Activated naive CD4-positive, alpha-beta T cell treated with anti-CD3 and anti-CD28 coated beads, Interleukin-2, amount 10 ng/mL, durations not matched to agents 7 days and 5 days (primary cell): ENCODE measurements around the gene LEO1.
A peak's percentile ranks its signal among the peaks of the same experiment; 100 is the strongest.

ENCODE experiments used
- CTCF ChIA-PET: fragments of 350-600 bp; sonication (Branson Sonifier 250); formaldehyde crosslinking; loops from one replicate; lab custom pipeline; 2021; ENCODE audit warnings: antibody characterized with exemption; lab: Charles Lee
- DNase-seq: peaks from one replicate; pipeline ENCODE4 v3.0.0-alpha.2; 2020
- H3K27ac Mint-ChIP-seq: one replicate; pipeline ENCODE4 v1.8.0; 2021; ENCODE audit warnings: mild to moderate bottlenecking, moderate library complexity, mixed read lengths
- H3K27me3 Mint-ChIP-seq: one replicate; pipeline ENCODE4 v1.8.0; 2021; ENCODE audit warnings: mild to moderate bottlenecking, mixed read lengths
- H3K36me3 Mint-ChIP-seq: one replicate; pipeline ENCODE4 v1.8.0; 2021; ENCODE audit warnings: mixed read lengths
- H3K4me1 Mint-ChIP-seq: one replicate; pipeline ENCODE4 v1.8.0; 2021; ENCODE audit warnings: mixed read lengths
- H3K4me3 Mint-ChIP-seq: one replicate; pipeline ENCODE4 v1.8.0; 2021; ENCODE audit warnings: mild to moderate bottlenecking, moderate library complexity, mixed read lengths
- H3K9me3 Mint-ChIP-seq: one replicate; pipeline ENCODE4 v1.8.0; 2021; ENCODE audit warnings: mixed read lengths

Gene LEO1

DNA sequence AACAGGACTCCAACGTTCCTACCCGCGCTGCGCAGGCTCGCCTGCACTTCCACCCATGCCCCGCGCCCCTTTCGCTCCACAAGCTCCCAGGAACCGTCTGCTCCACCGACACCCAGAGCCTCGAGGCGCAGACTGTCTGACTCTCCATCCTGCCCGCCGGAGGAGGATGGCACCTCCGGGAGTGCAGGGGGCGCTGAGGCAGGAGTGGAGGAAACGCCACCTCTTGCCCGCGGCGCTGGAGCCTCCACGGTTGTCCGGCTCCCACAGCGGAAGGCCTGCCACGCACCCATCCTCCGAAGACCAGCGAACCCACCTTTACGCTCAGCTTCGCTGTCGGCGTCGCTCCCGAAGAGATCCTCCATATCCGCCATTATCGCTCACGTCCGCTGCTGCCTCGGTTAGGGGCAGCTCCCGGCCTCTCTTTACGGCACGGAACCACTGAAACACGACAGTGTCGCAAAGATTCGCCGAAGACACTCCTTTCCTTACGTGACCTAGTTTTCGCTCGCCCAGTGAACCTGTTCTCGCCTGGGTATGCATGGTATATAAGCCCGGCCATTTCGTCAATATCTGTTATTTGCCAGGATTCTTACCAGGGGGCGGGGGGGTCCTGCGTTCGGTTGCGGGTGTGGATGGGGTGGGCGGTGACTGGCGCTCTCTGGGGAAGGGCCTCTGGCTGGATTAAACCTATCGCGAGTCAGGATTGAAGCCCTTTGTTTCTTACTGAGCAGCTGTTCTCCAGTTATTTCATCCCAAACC lies at the start of gene LEO1:
Gene LEO1 (minus strand): TSS at position 404 of the 759 bp plus-strand sequence. CDS start 33 bp downstream, at position 371.
- DNase-seq: peak; percentile 94

DNA sequence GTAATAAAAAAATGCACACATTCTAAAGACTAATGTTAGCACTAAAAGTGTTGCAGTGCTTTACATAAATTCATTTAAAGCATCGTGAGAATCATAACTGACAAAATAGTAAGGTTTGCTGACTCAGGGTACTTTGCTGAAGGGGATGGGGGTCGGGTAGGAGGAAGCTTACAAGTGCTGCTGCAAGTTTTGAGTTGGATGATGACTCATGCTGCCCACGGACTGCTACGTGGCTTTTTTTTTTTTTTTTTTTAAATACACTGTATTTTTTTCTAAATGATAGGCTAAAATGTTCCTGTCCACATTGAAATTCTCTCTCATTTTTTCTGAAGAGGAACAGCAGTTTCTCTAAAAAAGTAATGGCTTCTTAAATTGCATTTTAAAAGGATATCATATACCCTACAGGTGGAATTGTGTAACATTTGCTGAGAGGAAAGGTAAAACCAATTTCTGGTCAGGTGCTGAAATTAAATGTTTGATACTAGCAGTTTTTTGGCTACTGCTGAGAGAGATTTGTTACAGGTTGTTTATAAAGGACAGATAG lies 49.6 kb upstream of the LEO1 start:
- Mint-ChIP-seq H3K27me3 (peaks cover 14% of the 10 kb centered on the region), H3K4me3 (peak overlapping the region; percentile 83), H3K36me3 (no peaks in the 10 kb centered on the region), H3K9me3 (no peaks in the 10 kb centered on the region), H3K4me1 (peaks cover 36% of the 10 kb centered on the region), H3K27ac (peak overlapping the region; percentile 61)
- CTCF ChIA-PET: interaction anchor here (1.3 to 2.2 kb wide), 2 partner anchors 51 to 57 kb away, joined by 3 to 10 read pairs; no protein-coding TSS in a partner anchor
- peak; percentile 64 for DNase-seq

More for the DNA sequence above, at the start of gene LEO1:
- peaks cover 27% of the 10 kb centered on the region for H3K4me1 Mint-ChIP-seq
- peaks cover 22% of the 10 kb centered on the region for H3K36me3 Mint-ChIP-seq
- peaks cover 9% of the 10 kb centered on the region for H3K9me3 Mint-ChIP-seq
- H3K27ac Mint-ChIP-seq: peak within 1 kb of the TSS; percentile 93
- H3K27me3 Mint-ChIP-seq: peaks cover 5% of the 10 kb centered on the region
- CTCF ChIA-PET: interaction anchor here (0.9 to 2.2 kb wide), 5 partner anchors 9 to 237 kb away, joined by 3 to 12 read pairs (median 4); no protein-coding TSS in a partner anchor
- peak within 1 kb of the TSS; percentile 95 for H3K4me3 Mint-ChIP-seq

DNA sequence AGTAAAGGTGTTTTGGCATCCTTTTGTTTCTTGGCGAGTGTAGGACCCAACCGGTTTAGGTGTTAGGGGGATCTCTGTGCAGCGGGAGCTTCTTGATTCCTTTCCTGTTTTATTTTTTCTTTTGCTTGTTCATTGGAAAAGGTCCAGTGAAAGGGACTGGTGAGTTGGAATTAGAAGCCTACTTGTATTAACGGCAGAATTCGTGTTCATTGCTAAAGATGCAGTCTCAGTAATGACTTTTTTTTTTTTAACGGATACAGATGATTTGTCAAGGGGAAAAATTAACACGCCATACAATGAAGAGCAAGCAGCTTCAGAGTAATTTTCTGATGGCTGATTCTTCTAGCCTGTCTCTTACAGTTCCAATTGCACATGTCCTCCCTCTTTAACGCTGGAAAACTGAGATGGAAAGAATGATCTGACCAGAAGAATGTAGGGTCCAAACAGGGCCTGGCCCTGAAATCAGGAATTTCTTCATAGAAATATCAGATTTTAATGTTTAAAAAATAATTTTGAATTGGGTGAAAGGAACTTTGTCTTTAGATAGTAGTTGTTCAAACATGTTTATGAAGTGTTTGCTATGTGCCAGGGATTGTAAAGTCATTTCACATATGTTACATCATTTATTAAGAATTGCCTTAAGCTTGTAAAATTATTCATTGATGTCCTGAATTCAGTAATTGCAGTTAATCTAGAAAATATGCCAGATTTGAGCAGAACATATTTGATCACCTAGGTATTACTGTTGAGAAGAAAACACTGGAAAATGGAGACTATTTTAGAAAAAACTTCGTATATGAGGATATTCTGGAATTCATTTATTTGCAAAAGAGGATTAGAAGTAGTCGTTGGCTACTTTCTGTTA lies 48.9 kb upstream of the LEO1 start:
- CTCF ChIA-PET: interaction anchor here (0.6 to 2.2 kb wide), 5 partner anchors 16 to 163 kb away, joined by 3 to 10 read pairs (median 4); no protein-coding TSS in a partner anchor
- Mint-ChIP-seq H3K27me3 (peaks cover 14% of the 10 kb centered on the region), H3K9me3 (no peaks in the 10 kb centered on the region), H3K27ac (peak overlapping the region; percentile 91), H3K36me3 (no peaks in the 10 kb centered on the region), H3K4me3 (peak overlapping the region; percentile 83), H3K4me1 (peaks cover 36% of the 10 kb centered on the region)
- DNase-seq: peak; percentile 22

DNA sequence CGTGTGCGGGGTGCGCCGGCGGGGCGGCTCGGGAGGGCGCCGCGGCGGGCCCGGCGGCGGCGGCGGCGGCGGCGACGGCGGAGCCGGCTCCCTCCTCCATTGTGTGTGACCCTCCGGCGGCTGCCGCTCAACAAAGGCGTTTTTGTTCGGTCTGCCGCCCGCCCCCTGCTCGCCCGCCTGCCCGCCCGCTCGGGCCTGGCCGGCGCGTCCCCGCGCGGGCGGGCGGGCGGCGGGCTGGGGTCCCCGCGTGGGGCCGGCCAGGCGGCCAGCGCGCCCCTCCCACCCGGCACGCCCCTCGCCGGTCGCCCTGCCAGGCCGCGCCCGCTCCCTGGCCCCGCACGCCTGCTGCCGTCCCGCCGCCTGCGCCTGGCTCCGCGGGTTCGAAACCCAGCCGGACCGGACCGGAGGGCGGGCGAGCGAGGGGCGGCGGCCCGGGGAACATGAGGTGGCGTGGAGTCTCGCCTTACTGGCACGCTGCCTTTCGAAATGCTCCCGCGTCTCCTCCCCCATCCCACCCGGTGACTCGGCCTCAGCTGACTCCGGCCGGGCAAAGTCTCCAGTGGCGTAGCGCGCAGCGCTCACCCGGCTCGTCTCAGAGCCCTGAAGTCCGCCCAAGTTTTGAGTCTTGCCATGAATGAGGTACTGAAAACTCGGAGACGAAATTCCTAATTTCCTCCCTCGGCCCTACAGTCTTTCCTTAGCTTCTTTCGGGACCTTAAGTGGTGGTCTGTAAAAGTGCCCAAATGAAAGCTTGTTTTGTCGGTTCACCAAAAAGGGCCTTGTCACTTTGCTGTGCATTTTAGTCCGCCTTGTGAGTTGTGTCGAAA lies 48.0 kb upstream of the LEO1 start:
- Mint-ChIP-seq H3K27me3 (peaks cover 14% of the 10 kb centered on the region), H3K4me3 (peak overlapping the region; percentile 98), H3K36me3 (no peaks in the 10 kb centered on the region), H3K9me3 (no peaks in the 10 kb centered on the region), H3K27ac (peak overlapping the region; percentile 99), H3K4me1 (peaks cover 36% of the 10 kb centered on the region)
- CTCF ChIA-PET: interaction anchor here (0.6 to 2.2 kb wide), 5 partner anchors 15 to 164 kb away, joined by 3 to 10 read pairs (median 4); no protein-coding TSS in a partner anchor
- DNase-seq: peak; percentile 75

DNA sequence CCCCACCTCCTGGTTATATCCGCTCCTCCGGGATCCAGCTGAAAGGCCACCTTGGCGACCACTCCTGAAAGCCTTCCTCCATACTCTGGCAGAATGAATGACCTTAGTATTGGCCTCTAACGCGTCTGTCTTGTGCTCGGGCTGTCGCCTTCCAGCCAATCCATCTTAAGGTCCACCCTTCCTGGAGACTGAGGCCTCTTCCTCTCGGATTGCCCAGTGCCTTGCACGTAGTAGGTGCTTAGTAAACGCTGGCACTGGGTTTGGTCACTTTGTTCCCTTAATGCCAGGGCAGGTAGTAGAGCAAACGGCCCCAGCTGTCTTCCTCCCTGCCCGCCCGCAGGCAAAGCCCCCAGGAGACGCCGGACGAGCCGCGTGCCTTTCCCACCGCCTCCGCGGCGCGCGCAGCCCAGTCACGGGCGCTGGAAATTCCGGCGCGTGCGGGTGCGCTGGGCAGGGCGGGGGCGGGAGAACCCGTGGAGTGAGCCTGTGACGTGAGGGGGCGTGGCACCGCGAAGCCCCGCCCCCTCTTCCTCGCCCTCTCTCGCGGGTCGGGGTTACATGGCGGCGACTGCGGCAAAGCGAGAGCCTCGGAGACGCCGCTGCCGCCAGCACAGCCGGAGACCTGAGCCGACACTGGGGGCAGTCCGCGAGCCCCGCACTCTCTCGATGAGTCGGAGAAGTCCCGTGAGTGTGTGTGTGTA lies 47.3 kb upstream of the LEO1 start, which contains the start of gene MAPK6:
Gene MAPK6 (plus strand): TSS at position 527 of the 701 bp plus-strand sequence. CDS start 27,242 bp downstream, outside the sequence.
- Mint-ChIP-seq H3K27ac (peak within 1 kb of the TSS; percentile 99), H3K27me3 (peaks cover 14% of the 10 kb centered on the region), H3K9me3 (no peaks in the 10 kb centered on the region), H3K36me3 (no peaks in the 10 kb centered on the region), H3K4me1 (peaks cover 39% of the 10 kb centered on the region), H3K4me3 (peak within 1 kb of the TSS; percentile 98)
- CTCF ChIA-PET: no interaction called here
- peak; percentile 94 for DNase-seq

DNA sequence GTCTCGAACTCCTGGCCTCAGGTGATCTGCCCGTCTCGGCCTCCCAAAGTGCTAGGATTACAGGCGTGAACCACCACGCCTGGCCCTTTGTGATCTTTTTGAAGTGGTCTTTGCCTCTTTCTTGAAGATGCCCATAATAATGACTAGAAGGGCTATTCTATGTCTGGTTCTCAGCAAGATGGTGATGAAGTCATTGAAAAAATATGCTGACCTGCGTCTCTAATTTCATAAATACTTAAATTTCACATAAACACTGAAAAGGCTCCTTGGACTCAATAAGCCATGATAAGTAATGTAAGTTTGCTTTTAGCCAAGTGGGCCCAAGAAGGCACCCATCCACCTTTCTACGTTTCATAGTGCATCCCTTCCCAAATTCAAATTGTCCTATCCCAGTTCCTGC lies 46.7 kb upstream of the LEO1 start:
- CTCF ChIA-PET: no interaction called here
- peak overlapping the region; percentile 98 for H3K4me3 Mint-ChIP-seq

DNA sequence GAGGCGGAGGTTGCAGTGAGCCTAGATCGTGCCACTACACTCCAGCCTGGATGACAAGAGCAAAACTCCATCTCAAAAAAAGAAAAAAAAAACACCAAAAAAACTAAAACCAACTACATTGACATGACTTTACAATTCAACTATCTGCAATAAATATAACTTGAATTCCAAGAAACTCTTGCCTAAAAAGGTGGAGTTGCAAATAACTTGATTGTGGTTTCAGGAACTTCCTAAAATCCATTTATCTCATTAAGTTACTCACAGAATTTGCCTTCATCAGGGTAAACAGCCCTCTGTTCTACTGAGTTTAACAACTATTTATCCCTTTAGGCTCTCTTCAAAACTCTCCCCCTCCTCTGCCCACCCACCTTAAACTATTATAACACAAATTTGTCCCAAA lies 44.7 kb upstream of the LEO1 start:
- peaks cover 14% of the 10 kb centered on the region for H3K27me3 Mint-ChIP-seq
- no peaks in the 10 kb centered on the region for H3K9me3 Mint-ChIP-seq
- no peak for DNase-seq
- peaks cover 40% of the 10 kb centered on the region for H3K4me1 Mint-ChIP-seq
- H3K36me3 Mint-ChIP-seq: no peaks in the 10 kb centered on the region
- no peak overlapping the region for H3K27ac Mint-ChIP-seq
- H3K4me3 Mint-ChIP-seq: no peak overlapping the region
- CTCF ChIA-PET: no interaction called here

More for the DNA sequence above, 46.7 kb upstream of the LEO1 start:
- DNase-seq: no peak
- Mint-ChIP-seq H3K36me3 (no peaks in the 10 kb centered on the region), H3K4me1 (peaks cover 40% of the 10 kb centered on the region), H3K27me3 (peaks cover 14% of the 10 kb centered on the region), H3K27ac (peak overlapping the region; percentile 99), H3K9me3 (no peaks in the 10 kb centered on the region)

DNA sequence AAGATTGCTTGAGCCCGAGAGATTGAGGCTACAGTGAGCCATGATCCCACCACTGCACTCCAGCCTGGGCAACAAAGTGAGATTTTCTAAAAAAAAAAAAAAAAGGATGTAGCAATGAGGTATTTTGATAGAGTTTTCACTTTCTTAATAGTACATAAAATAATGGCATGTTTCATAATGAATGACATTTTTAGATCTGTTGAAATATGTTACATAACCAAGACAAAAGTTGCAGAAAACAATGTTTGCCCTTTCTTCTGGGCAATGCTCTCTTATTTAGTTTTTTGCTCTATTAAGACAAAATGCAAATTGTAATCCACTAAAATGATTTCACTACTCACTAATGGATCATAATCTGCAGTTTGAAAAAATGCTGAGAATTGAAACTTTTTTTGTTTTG lies 43.0 kb upstream of the LEO1 start:
- Mint-ChIP-seq H3K4me3 (no peak overlapping the region), H3K4me1 (peaks cover 26% of the 10 kb centered on the region), H3K27ac (no peak overlapping the region), H3K27me3 (peaks cover 14% of the 10 kb centered on the region), H3K9me3 (no peaks in the 10 kb centered on the region), H3K36me3 (no peaks in the 10 kb centered on the region)
- CTCF ChIA-PET: no interaction called here
- DNase-seq: no peak

DNA sequence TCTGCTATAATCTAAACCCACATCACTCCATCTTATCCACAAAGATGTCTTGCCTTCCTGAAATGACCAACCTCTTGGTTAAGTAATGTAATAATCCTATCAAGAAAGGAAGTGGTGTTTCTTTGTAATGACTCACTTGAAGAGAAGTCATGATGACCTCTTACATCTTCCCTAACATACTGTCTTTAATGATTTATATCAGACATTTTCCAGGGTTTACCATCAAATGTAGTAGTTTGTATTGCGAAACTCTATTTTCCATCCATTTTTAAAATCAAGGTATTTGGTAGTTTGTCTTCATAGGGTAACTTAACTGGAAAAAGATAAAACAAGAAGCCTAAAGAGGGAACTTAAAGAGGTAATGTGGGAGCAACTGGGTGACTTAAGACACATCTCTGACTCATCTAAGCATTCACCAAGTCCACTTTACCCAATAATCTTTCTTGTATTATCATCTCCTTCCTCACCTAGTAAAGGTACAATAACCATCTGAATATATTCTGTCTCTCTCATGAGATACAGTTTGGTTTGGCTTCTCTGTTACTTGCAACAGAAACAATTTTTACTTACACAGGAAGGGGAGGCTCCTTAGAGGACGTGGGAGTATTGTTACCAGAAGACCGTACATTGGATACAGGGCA lies 41.7 kb upstream of the LEO1 start:
- Mint-ChIP-seq H3K27ac (no peak overlapping the region), H3K27me3 (peaks cover 14% of the 10 kb centered on the region), H3K9me3 (no peaks in the 10 kb centered on the region), H3K36me3 (no peaks in the 10 kb centered on the region), H3K4me1 (peaks cover 32% of the 10 kb centered on the region), H3K4me3 (no peak overlapping the region)
- CTCF ChIA-PET: no interaction called here
- no peak for DNase-seq

DNA sequence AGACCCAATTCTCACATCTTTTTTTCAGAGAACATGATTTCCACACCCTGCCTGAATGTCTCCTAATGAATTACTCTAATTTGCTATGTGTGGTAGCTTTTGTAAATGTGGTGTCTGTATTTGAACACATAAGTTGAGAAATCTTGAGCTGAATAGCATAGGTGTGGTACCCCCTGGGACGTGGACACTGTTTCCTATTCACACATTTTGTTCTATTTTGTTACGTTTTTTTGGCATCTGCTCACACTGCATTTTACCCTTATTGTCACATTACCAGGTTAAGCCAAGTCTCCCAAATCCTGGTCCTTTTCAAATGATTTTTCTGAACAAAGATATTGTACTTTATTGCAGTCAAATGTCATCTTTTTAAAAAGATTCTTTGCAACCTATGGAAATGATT lies 40.6 kb upstream of the LEO1 start:
- no peak overlapping the region for H3K27ac Mint-ChIP-seq
- H3K4me1 Mint-ChIP-seq: peaks cover 39% of the 10 kb centered on the region
- no peak for DNase-seq
- no peak overlapping the region for H3K4me3 Mint-ChIP-seq
- CTCF ChIA-PET: no interaction called here
- no peaks in the 10 kb centered on the region for H3K36me3 Mint-ChIP-seq
- peaks cover 6% of the 10 kb centered on the region for H3K27me3 Mint-ChIP-seq
- no peaks in the 10 kb centered on the region for H3K9me3 Mint-ChIP-seq

DNA sequence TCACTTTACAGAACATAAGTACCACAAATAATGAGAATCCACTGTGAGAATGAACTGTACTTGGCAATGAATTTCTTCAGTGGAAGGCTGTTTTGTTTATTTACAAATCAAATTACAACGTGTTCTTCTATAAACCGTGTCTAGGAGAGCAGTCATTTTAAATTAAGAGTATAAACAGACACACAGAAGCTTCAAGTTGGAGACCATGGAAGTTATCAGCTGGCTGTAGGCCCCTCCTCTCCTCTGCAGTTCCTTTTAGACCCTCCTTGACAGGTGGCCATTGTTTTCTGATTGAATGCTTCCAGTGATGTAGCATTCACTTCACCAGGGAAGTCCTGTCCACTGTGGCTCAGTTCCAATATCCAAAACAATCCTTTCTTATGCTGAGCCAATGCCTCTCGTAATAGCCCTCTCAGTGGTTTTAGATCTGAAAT lies 40.1 kb upstream of the LEO1 start:
- CTCF ChIA-PET: interaction anchor here (0.6 kb wide), 1 partner anchor 128 kb away, joined by 3 read pairs; no protein-coding TSS in a partner anchor
- peaks cover 1% of the 10 kb centered on the region for H3K27me3 Mint-ChIP-seq

More for the DNA sequence above, 40.1 kb upstream of the LEO1 start:
- DNase-seq: no peak
- no peak overlapping the region for H3K27ac Mint-ChIP-seq
- H3K4me3 Mint-ChIP-seq: no peak overlapping the region
- H3K9me3 Mint-ChIP-seq: no peaks in the 10 kb centered on the region
- peaks cover 42% of the 10 kb centered on the region for H3K4me1 Mint-ChIP-seq
- no peaks in the 10 kb centered on the region for H3K36me3 Mint-ChIP-seq
